MM.1S (cell line): Measurements from ENCODE around the gene ATP8B4.
"Not testable (repeated sequence)": the region's sequence is repeated elsewhere in the genome, so short reads cannot be mapped to it uniquely, and the experiment has no call there.

Experiments
- DNase-seq: peaks from one replicate; pipeline ENCODE4 v3.0.0-alpha.2; 2015
- H2AFZ ChIP-seq: fragments of 300-600 bp; sonication (generic); 2 replicates; pipeline ENCODE4 v1.6.0; 2016; ENCODE audit warnings: antibody characterized with exemption, low read length
- H3F3A ChIP-seq: fragments of 300-600 bp; sonication (generic); 2 replicates; pipeline ENCODE4 v1.6.1; 2016; ENCODE audit warnings: mild to moderate bottlenecking, antibody characterized with exemption, low read length, moderate library complexity, mixed read lengths; ENCODE audit not compliant: insufficient read depth
- H3K27ac ChIP-seq: fragments of 300-600 bp; sonication (generic); 2 replicates; pipeline ENCODE4 v1.5.1; 2016; ENCODE audit warnings: mild to moderate bottlenecking, low read length
- H3K27me3 ChIP-seq: fragments of 300-600 bp; sonication (generic); replicated peaks from 2 replicates; pipeline ENCODE4 v1.6.0; 2016; ENCODE audit warnings: low read length; ENCODE audit not compliant: insufficient read depth
- H3K36me3 ChIP-seq: fragments of 300-600 bp; sonication (generic); replicated peaks from 2 replicates; pipeline ENCODE4 v1.6.1; 2016; ENCODE audit warnings: mild to moderate bottlenecking, low read length, mixed read lengths; ENCODE audit not compliant: insufficient read depth
- H3K4me1 ChIP-seq: fragments of 300-600 bp; sonication (generic); 2 replicates; pipeline ENCODE4 v1.6.1; 2016; ENCODE audit warnings: low read length, mixed read lengths
- H3K4me2 ChIP-seq: fragments of 300-600 bp; sonication (generic); 2 replicates; pipeline ENCODE4 v1.6.0; 2016; ENCODE audit warnings: low read depth, low read length
- H3K4me3 ChIP-seq: fragments of 300-600 bp; sonication (generic); 2 replicates; pipeline ENCODE4 v1.5.1; 2016; ENCODE audit warnings: low read length, mixed read lengths
- H3K79me2 ChIP-seq: fragments of 300-600 bp; sonication (generic); 2 replicates; pipeline ENCODE4 v1.6.1; 2016; ENCODE audit warnings: mixed run types, low read length, mixed read lengths
- H3K9ac ChIP-seq: fragments of 300-600 bp; sonication (generic); 2 replicates; pipeline ENCODE4 v1.6.1; 2016; ENCODE audit warnings: low read length, mixed read lengths
- H3K9me2 ChIP-seq: fragments of 300-600 bp; sonication (generic); replicated peaks from 2 replicates; pipeline ENCODE4 v1.6.1; 2016; ENCODE audit warnings: mild to moderate bottlenecking, low read length, mixed read lengths; ENCODE audit not compliant: insufficient read depth
- H3K9me3 ChIP-seq: fragments of 300-600 bp; sonication (generic); replicated peaks from 2 replicates; pipeline ENCODE4 v1.6.1; 2016; ENCODE audit warnings: mild to moderate bottlenecking, low read length, mixed read lengths; ENCODE audit not compliant: insufficient read depth
- H4K20me1 ChIP-seq: fragments of 300-600 bp; sonication (generic); 2 replicates; pipeline ENCODE4 v1.6.1; 2016; ENCODE audit warnings: mild to moderate bottlenecking, low read length, moderate library complexity, mixed read lengths; ENCODE audit not compliant: insufficient read depth
- EZH2 ChIP-seq: fragments of 300-600 bp; sonication (generic); optimal IDR thresholded peaks from 2 replicates; pipeline ENCODE3; 2017; ENCODE audit warnings: low read depth, mild to moderate bottlenecking, antibody characterized with exemption, low read length, mixed read lengths
- EZH2phosphoT487 ChIP-seq: fragments of 300-600 bp; sonication (generic); IDR thresholded peaks from 2 replicates; pipeline ENCODE4 v1.6.1; 2018; ENCODE audit warnings: antibody characterized with exemption, low read length
- TF ChIP-seq, protein P1 (sequence below): fragments of 300-600 bp; sonication (generic); IDR thresholded peaks from 2 replicates; pipeline ENCODE4 v1.5.1; 2016; ENCODE audit warnings: antibody characterized with exemption, low read length, mixed read lengths

Gene ATP8B4

DNA sequence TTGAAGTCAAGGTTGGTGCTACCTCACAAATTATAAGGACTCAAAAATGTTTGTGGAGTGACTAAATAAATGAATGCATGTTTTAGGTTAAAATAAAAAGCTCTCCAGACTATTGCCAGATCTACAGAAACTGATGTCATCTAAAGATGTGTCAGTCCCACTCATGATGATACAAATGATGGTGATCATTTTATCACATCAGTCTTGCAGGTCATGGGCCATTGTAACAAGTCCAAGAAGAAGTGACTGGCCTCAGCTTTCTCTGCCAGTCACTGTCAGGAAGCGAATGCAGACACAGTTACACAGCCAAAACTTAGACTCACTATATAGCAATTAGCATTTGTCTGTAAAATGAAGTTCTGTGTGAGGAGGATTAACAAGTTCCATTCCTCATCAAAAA, 18.5 kb downstream of the ATP8B4 start:
- no peaks in the 10 kb centered on the region for H3K79me2 ChIP-seq
- H3K27me3 ChIP-seq: no peaks in the 10 kb centered on the region
- no peaks in the 10 kb centered on the region for H3K36me3 ChIP-seq
- H3K4me3 ChIP-seq: no peak overlapping the region
- no peaks in the 10 kb centered on the region for H3K4me1 ChIP-seq
- no peak overlapping the region for H2AFZ ChIP-seq
- H3K27ac ChIP-seq: no peak overlapping the region
- TF ChIP-seq, protein P1, sequence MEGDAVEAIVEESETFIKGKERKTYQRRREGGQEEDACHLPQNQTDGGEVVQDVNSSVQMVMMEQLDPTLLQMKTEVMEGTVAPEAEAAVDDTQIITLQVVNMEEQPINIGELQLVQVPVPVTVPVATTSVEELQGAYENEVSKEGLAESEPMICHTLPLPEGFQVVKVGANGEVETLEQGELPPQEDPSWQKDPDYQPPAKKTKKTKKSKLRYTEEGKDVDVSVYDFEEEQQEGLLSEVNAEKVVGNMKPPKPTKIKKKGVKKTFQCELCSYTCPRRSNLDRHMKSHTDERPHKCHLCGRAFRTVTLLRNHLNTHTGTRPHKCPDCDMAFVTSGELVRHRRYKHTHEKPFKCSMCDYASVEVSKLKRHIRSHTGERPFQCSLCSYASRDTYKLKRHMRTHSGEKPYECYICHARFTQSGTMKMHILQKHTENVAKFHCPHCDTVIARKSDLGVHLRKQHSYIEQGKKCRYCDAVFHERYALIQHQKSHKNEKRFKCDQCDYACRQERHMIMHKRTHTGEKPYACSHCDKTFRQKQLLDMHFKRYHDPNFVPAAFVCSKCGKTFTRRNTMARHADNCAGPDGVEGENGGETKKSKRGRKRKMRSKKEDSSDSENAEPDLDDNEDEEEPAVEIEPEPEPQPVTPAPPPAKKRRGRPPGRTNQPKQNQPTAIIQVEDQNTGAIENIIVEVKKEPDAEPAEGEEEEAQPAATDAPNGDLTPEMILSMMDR: no peak
- TF ChIP-seq EZH2: no peak
- no peak for TF ChIP-seq EZH2phosphoT487
- no peak overlapping the region for H3K9ac ChIP-seq
- H4K20me1 ChIP-seq: no peaks in the 10 kb centered on the region
- H3K4me2 ChIP-seq: no peak overlapping the region
- no peaks in the 10 kb centered on the region for H3F3A ChIP-seq
- no peak for DNase-seq
- no peaks in the 10 kb centered on the region for H3K9me2 ChIP-seq
- no peaks in the 10 kb centered on the region for H3K9me3 ChIP-seq

- Histone ChIP-seq H3K9me3 (no peaks in the 10 kb centered on the region), H3K4me2 (no peak overlapping the region), H3K36me3 (no peaks in the 10 kb centered on the region), H3K4me1 (no peaks in the 10 kb centered on the region), H4K20me1 (no peaks in the 10 kb centered on the region), H2AFZ (no peak overlapping the region), H3K4me3 (no peak overlapping the region), H3K27ac (no peak overlapping the region), H3K79me2 (no peaks in the 10 kb centered on the region), H3F3A (no peaks in the 10 kb centered on the region), H3K9ac (no peak overlapping the region), H3K9me2 (no peaks in the 10 kb centered on the region), H3K27me3 (no peaks in the 10 kb centered on the region)
- DNase-seq: no peak
- TF ChIP-seq EZH2: no peak
- TF ChIP-seq, protein P1: no peak
Measured at GRCh38 chr15:50098545-50098944, 20.5 kb downstream of the ATP8B4 start.

- Histone ChIP-seq H3K4me3 (no peak overlapping the region), H3K9me2 (no peaks in the 10 kb centered on the region), H3K4me2 (no peak overlapping the region), H4K20me1 (no peaks in the 10 kb centered on the region), H3F3A (no peaks in the 10 kb centered on the region), H3K27me3 (no peaks in the 10 kb centered on the region), H3K9ac (no peak overlapping the region), H3K4me1 (no peaks in the 10 kb centered on the region), H3K9me3 (no peaks in the 10 kb centered on the region), H3K27ac (no peak overlapping the region), H3K79me2 (no peaks in the 10 kb centered on the region), H3K36me3 (no peaks in the 10 kb centered on the region), H2AFZ (no peak overlapping the region)
- DNase-seq: no peak
- no peak for TF ChIP-seq EZH2
- no peak for TF ChIP-seq EZH2phosphoT487
- TF ChIP-seq, protein P1: no peak
Measured at GRCh38 chr15:50095938-50096821, 22.9 kb downstream of the ATP8B4 start.

DNA sequence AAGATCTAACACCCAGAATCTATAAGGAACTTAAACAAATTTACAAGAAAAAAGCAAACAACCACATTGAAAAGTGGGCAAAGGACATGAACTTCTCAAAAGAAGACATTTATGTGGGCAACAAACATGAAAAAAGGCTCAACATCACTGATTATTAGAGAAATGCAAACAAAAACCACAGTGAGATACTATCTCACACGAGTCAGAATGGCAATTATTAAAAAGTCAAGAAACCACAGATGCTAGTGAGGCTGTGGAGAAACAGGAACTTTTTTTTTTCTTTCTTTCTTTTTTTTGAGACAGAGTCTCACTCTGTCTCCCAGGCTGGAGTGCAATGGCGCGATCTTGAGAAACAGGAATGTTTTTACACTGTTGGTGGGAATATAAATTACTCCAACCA, 29.6 kb downstream of the ATP8B4 start:
- DNase-seq, H3K9me3 ChIP-seq, H3K9me2 ChIP-seq, H3K27ac ChIP-seq, H3K79me2 ChIP-seq, H3K4me3 ChIP-seq, H3K36me3 ChIP-seq, H2AFZ ChIP-seq, H3K9ac ChIP-seq, H3F3A ChIP-seq, H4K20me1 ChIP-seq, H3K4me2 ChIP-seq, H3K4me1 ChIP-seq, H3K27me3 ChIP-seq: not testable (repeated sequence)
